Measurements from ENCODE around the gene LMF2.

LMF2 gene, protein sequence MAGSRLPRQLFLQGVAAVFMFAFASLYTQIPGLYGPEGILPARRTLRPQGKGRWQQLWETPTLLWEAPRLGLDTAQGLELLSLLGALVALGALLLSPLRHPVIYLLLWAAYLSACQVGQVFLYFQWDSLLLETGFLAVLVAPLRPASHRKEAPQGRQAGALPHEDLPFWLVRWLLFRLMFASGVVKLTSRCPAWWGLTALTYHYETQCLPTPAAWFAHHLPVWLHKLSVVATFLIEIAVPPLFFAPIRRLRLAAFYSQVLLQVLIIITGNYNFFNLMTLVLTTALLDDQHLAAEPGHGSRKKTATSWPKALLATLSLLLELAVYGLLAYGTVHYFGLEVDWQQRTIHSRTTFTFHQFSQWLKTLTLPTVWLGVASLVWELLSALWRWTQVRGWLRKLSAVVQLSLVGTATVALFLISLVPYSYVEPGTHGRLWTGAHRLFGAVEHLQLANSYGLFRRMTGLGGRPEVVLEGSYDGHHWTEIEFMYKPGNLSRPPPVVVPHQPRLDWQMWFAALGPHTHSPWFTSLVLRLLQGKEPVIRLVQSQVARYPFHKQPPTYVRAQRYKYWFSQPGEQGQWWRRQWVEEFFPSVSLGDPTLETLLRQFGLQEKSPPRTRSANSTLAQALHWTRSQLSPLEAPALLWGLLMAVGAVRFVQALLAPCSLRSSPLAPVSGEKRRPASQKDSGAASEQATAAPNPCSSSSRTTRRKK

DNA sequence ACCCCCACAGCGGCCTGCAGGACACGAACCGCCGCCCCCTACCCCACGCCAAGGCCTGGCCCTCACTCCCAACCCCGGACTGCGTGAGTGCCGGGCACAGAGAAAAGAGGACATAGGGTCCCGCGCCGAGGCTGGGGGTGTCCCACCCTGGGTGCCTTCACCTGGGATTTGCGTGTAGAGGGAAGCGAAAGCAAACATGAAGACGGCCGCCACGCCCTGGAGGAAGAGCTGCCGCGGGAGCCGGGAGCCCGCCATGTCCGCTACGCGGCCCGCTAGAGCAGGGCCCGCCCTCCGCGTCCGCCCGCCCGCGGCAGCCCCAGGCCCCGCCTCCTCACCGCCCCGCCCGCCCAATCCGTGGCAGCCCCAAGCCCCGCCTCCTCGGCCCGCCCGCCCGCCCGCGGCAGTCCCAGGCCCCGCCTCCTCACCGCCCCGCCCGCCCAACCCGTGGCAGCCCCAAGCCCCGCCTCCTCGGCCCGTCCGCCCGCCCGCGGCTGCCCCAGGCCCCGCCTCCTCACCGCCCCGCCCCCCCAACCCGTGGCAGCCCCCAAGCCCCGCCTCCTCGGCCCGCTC lies at the start of gene LMF2:
Gene LMF2, minus strand, starts transcription at position 282 of the 570 bp plus-strand sequence. Its CDS starts 27 bp downstream, at position 255.
- peak; percentile 97 for DNase-seq (ENCODE audit: low spot score)

DNA sequence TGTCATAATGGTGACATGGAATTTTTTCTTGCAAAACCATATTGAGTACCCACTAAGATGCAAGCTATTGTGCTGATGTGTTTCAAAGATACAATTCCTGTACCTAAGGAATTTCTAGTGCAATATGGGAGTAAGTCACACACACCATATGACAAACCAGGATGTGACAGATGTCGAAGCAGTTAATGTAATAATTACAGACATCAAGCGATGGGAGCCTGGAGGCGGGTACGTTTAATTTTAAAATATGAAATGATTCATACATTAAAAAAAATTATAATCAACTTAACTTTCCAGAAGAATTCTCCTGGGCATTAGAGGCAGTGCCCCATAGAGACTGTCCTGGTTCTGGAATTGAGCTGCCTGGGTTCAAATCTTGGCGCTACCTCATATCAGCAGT lies 49.2 kb upstream of the LMF2 start:
- DNase-seq (ENCODE audit: low spot score): no peak

DNA sequence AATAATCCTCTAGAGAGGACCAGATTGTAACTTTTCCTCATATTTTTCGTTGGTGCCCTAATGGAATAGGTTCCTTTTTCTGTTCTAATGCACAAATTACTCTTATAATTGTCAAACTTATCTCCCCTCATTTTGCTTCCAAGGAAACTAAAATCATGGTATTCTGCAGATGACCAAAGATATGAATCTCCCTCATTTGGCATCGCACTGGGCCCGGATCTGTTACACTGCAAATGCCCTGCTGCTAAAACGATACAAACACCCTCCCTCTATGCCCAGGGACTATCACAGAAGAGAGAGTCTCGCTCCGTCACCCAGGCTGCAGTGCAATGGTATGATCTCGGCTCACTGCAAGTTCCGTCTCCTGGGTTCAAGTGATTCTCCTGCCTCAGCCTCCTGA lies 45.8 kb upstream of the LMF2 start:
- no peak for DNase-seq (ENCODE audit: low spot score)

- no peak for DNase-seq (ENCODE audit: low spot score)
Measured at GRCh38 chr22:50551160-50551752, 43.8 kb upstream of the LMF2 start.

DNA sequence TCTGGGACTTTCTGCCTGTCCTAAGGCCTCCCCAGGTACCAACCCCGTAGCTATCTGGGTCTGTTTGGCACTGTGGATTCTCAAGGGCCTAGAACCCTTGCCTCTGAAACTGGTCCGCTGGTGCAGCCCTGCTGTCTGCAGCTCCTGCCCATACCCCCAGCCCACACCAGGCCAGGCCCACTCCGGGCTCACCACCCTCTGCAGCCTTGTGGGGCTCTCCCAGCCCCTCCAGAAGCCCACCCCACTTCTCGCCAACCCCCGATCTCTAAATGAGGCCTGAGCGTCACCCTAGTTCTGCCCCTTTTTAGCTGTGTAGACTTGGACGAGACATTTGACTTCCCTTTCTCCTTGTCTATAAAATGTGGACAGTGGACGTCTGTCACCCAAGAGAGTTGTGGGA lies 42.9 kb upstream of the LMF2 start:
- no peak for DNase-seq (ENCODE audit: low spot score)

- DNase-seq (ENCODE audit: low spot score): peak; percentile 4
Measured at GRCh38 chr22:50548921-50549790, 41.7 kb upstream of the LMF2 start.

DNA sequence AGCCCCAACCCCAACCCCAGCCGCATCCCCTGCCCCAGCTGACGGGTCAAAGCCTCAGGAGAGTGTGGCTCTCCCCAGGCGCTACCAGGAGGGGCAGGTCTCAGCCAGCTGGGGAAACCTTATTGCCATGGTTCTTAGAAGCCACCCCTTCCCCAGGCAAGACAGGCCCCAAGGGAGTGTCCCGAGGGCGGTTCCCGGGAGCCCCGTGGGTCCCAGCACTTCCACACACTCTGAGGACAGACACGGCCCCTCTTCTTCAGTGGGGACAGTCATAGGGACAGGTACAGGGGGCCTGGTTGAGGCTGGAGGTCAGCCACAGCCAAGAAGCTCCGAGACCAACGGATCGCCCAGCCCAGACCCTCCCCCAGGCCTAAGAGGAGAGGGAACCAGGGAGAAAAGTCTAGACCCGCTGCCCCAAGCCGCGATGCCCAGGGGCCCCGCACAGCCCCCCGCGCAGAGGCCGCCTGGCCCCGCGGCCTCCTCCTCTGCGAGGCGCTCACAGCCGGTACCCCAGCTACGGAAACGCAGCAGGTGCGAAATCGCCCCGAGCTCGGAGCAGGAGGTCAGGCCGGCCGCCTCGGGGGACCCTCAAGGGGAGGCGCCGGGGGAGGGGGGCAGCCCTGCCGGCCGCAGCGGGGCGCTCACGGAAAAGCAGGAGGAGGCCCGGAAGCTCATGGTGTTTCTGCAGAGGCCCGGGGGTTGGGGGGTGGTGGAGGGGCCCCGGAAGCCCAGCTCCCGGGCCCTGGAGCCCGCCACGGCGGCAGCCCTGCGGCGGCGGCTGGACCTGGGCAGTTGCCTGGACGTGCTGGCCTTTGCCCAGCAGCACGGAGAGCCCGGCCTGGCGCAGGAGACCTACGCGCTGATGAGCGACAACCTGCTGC lies 40.8 kb upstream of the LMF2 start:
- DNase-seq (ENCODE audit: low spot score): peak; percentile 49

DNA sequence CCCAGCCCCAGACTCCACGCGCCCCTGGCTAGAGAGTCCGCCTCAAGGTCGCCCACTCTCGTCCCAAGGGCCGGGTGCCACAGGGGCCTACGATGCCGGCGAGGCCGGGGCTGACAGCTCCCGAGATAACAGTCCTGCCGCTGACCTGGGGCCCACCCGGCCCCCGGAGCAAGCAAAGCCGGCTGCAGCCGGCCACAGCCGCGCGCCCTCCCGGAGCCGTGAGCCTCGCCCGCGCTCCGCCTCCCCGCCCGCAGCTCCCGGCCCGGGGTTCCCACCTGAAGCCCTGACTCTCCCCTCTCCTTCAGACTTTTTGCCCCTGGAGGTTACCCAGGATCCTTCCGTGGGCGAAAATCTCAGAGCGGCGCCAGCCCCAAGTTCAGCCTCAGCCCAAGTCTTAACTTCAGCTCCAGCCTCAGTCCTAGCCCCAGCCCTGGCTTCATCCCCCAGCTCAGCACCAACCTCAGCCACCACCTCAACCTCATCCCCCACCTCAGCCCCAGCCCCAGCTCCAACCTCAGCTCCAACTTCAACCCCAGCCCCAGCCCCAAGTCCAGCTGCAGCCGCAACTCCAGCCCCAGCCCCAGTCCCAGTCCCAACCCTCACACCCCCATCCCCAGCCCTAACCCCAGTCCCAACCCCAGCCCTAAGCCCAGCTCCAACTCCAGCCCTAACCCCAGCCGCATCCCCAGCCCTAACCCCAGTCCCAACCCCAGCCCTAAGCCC lies 39.9 kb upstream of the LMF2 start:
- DNase-seq (ENCODE audit: low spot score): peak; percentile 29

DNA sequence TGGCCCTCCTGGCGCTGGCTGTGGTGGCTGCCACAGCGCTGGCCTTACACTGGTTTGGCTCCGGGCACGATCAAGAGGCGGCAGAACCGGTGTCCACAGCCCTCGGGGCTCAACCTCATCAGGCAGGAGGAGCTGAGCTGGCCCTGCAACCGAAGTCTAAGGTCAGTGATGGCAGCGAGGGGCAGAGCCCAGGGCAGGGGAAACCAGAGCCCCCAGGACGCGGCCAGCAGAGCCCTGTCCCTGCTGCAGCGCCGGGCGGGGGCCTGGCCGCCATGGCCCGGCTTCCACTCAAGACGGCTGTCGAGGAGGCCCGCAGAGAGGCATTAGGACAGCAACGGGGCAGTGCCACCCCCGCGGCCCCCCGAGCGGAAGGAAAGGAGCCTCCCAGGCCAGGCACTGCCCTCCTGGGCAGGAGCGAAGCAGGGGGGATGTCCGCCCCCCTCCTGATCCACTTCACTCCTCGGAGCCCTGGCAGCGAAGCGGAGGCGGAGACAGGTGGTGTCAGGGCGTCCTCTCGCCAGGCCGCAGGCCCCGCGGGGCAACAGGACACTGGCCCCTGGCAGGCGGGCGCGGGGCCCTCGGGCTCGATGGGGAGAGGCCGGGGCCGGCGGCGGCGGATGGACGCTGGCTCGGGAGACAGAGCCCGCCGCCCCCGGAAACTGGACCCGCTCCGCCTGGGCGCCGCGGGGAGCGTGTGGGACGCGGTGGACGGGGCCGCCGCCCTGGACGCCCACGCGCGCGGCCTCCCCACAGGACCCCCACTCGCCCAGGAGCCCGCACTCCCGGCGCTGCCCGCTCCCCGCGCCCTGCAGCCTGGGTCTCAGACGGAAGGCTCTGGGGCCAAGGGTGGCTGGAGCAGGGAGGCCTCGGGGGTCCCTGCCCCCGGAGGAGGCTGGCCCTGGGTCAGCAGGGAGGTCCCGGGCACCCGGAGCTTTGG lies 39.1 kb upstream of the LMF2 start:
- peak; percentile 9 for DNase-seq (ENCODE audit: low spot score)

GRCh38 chr22:50545522-50546325 lies 38.2 kb upstream of the LMF2 start, which contains the start of gene KLHDC7B:
KLHDC7B (plus strand) TSS chr22:50545899; CDS start chr22:50546244, 345 bp downstream.
- peak; percentile 35 for DNase-seq (ENCODE audit: low spot score)

DNA sequence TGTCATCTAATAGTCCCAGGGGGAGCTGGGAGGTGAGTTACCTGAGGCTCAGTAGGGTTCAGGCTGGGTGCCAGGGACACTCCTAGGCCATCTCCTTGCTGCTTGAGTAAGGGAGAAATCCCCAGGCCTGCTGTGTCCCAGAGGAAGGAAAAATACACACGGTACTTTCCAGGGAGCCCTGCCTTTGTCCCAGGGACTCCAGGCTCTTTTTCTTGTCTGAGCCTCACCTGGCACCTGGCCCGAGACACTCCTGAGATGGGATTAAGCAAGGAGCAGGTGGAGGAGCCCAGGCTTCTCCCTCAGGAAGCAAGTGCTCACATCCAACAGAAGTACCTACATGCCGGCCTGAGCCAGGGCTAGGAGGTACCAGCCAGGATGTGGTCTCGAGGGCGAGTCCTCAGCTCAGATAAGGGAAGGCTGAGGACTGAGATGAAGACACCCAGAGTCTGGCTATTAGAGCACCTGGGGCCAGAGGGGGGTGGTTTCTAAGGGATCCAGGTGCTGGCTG lies 37.3 kb upstream of the LMF2 start:
- peak; percentile 8 for DNase-seq (ENCODE audit: low spot score)

DNA sequence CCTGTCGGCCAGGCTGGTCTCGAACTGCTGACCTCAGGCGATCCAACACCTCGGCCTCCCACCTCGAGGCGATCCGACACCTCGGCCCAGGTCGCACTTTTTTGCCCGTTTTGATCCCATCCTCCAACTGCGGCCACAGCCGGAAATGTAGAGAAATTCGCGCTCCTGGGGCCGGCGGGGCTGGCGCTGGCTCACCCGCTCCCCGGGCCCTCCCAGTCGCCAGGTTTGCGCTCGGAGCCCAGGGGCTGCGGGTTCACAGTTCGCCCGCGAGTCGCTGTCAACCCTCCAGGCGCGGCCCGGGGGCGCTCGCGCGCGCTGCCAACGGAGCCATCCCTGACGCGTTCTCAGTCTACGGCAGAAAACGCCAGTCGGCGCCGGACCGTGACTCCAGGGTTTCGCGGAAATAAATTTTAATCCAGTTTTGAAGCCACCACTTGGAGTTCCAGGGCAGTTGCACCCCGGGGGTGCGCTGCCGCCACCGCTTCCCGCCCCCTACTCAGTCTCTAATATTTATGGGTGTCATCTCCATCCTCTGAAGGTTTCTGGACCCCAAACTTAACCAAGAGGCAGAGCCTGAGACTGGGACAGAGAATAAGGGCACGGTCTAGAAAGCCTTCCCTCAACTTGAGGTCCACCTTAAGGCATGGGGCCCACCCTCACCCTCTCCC lies 36.7 kb upstream of the LMF2 start:
- peak; percentile 88 for DNase-seq (ENCODE audit: low spot score)

DNA sequence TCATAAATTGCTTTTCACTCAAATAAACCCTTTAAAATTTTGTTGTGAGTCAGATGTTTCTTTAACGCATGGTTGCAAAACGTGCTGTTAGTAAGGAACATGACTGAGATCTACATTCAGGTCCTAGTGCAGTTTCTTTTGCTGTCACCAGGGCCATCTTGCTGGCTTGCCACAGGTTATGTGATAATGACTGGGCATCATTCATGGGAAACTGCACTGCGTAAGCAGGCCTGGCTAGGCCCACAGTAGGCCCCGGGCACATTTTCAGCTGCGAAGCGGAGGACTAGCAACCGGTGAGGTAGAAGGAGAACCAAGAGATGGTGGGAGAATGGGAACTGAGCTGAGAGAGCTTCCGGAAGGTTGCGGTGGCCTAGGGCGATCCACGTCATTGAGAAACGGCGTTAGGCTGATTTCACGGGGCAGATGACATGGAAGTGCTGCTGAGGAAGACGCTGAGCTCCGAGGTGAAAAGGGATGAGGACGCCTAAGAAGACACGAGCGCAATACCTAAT lies 35.0 kb upstream of the LMF2 start:
- DNase-seq (ENCODE audit: low spot score): peak; percentile 13

DNA sequence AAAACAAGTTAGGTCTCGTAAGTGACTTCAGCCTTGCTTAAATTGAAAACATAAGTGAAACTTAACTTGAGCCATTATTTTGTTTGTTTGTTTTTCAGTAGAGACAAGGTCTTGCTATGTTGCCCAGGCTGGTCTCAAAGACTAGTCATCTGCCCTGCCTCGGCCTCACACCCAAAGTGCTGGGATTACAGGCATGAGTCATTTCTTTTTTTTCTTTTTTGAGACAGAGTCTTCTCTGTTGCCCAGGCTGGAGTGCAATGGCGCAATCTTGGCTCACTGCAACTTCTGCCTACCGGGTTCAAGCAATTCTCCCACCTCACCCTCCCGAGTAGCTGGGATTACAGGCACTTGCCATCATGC lies 34.1 kb upstream of the LMF2 start:
- DNase-seq (ENCODE audit: low spot score): peak; percentile 79

DNA sequence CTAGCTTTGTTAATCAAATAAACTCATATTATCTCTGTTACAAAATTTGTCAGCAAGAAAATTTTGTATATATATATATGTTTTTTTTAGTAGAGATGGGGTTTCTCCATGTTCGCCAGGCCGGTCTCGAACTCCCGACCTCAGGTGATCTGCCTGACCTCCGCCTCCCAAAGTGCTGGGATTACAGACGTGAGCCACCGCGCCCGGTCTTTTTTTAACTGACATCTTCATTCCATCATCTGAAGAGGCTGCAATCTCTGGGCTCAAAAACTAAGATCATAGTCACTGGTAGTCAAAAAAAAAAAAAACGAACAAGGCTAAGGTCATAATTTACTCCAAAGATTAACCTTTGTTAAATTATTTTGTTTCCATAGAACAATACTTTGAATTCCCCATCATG lies 32.9 kb upstream of the LMF2 start:
- no peak for DNase-seq (ENCODE audit: low spot score)

DNA sequence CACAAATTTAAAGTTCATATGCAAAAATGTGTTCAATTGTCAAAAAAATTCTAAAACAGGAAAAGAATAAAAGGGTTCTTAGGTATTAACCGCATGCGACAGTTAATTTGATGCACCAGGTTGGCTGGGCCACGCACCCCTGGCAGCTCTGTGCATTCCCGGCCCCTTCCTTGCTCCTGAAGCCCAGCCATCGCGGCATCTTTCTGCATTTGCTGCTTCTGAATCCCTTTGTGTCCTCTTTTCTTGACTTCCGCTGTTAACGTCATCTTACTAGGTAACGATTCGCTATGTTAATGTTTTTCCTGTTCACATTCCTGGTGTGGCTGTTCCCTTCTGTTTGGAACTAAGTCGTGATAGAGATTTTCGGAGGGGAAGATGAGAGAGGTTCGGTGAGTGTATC lies 30.3 kb upstream of the LMF2 start:
- no peak for DNase-seq (ENCODE audit: low spot score)

GRCh38 chr22:50536226-50536625 lies 28.7 kb upstream of the LMF2 start:
- no peak for DNase-seq (ENCODE audit: low spot score)

Data from AG20443 (cell line).